ENCODE results near the gene ZNF232. TPM values are rescaled to one million over a fixed set of nuclear protein-coding genes. Genes with fewer than 3 reads are reported as not detected.

Gene ZNF232
- total RNA-seq, 1 experiment from 2014 or later, result 11.3 TPM

DNA sequence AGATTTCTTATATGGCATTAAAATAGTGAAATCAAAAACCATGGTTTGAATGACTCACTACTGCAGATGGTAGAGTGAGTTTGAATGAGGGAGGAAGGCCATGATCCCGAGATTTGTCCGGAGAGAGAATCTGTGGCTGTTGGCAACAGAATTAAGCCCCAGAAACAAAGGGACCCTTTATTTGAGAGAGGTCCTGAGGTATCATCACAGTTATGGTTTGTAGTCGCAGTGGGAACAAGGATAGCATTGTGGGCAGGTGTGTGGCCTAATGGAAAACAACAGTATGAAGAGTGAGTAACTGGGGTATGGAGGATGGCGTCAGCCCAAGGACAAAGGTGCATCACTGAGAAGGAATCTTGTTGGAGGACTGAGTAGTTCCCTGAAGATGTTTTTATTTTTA, 42.0 kb downstream of the ZNF232 start:
- Histone ChIP-seq H3K4me3 (ENCODE audit: low read length) (no peak overlapping the region), H3K9me3 (ENCODE audit: low read length) (no peaks in the 10 kb centered on the region), H3K27me3 (ENCODE audit: low read length) (no peaks in the 10 kb centered on the region), H3K9ac (ENCODE audit: low read length) (no peak overlapping the region), H3K27ac (ENCODE audit: low read length) (no peak overlapping the region), H3K79me2 (ENCODE audit: low read length) (no peaks in the 10 kb centered on the region), H2AFZ (ENCODE audit: low read length) (no peak overlapping the region), H3K36me3 (ENCODE audit: insufficient read depth, low read length) (no peaks in the 10 kb centered on the region), H4K20me1 (ENCODE audit: insufficient read depth, low read depth, low read length) (no peaks in the 10 kb centered on the region), H3K9me2 (replicated peaks; ENCODE audit: insufficient read depth, low read length) (no peaks in the 10 kb centered on the region), H3K4me2 (ENCODE audit: low read depth, low read length, poor library complexity, severe bottlenecking) (no peak overlapping the region), H3K4me1 (ENCODE audit: low read length) (no peaks in the 10 kb centered on the region)
- DNase-seq, result no peak

DNA sequence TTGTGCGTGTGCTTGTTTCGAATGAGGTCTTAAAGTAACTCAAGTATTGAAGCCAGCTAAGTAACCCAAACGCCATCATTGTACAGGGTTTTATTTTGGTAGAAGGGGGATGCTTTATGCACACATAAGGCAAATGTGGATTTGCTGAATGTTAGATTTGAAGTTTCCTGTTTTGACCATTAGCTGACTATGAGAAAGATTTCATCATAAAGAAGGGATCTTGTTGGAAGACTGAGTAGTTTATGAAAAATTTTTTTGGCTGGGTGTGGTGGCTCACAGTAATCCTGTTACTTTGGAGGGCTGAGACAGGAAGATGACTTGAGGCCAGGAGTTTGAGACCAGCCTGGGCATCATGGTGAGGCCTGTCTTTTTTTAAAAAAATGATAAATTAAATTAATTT, 43.4 kb downstream of the ZNF232 start:
- Histone ChIP-seq H3K27me3 (ENCODE audit: low read length) (no peaks in the 10 kb centered on the region), H3K9ac (ENCODE audit: low read length) (no peak overlapping the region), H3K4me3 (ENCODE audit: low read length) (no peak overlapping the region), H3K9me3 (ENCODE audit: low read length) (no peaks in the 10 kb centered on the region), H3K36me3 (ENCODE audit: insufficient read depth, low read length) (no peaks in the 10 kb centered on the region), H3K9me2 (replicated peaks; ENCODE audit: insufficient read depth, low read length) (no peaks in the 10 kb centered on the region), H3K4me1 (ENCODE audit: low read length) (no peaks in the 10 kb centered on the region), H4K20me1 (ENCODE audit: insufficient read depth, low read depth, low read length) (no peaks in the 10 kb centered on the region), H3K4me2 (ENCODE audit: low read depth, low read length, poor library complexity, severe bottlenecking) (no peak overlapping the region), H2AFZ (ENCODE audit: low read length) (no peak overlapping the region), H3K79me2 (ENCODE audit: low read length) (no peaks in the 10 kb centered on the region), H3K27ac (ENCODE audit: low read length) (no peak overlapping the region)
- no peak for DNase-seq

DNA sequence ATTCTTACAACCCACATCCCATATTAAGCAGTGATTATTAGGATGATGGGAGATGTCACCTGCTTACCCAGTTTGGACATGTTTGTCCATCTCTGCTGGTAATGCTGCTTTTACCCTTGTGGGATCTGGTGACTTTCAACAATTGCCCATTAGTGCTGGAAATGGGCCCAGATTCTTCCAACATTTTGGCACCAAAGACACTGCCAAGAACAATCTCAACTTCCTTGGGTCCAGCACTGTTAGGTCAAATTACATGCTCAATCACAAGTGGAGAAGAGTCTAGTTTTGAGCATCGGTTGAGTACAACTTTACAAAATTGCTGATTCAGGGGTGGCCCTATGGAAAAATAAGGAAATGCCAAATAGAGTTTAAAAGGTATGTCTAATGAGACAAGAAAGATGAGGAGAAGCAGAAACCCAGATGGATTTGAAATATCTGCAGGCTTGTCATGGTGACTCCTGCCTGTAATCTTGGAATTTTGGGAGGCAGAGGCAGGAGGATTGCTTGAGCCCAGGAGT, 46.4 kb downstream of the ZNF232 start:
- Histone ChIP-seq H3K36me3 (ENCODE audit: insufficient read depth, low read length) (no peaks in the 10 kb centered on the region), H4K20me1 (ENCODE audit: insufficient read depth, low read depth, low read length) (no peaks in the 10 kb centered on the region), H3K4me1 (ENCODE audit: low read length) (no peaks in the 10 kb centered on the region)

More for the DNA sequence above, 46.4 kb downstream of the ZNF232 start:
- H3K9me3 ChIP-seq (ENCODE audit: low read length), result no peaks in the 10 kb centered on the region
- no peaks in the 10 kb centered on the region for H3K79me2 ChIP-seq (ENCODE audit: low read length)
- no peak overlapping the region for H3K27ac ChIP-seq (ENCODE audit: low read length)
- H3K9ac ChIP-seq (ENCODE audit: low read length), result no peak overlapping the region
- no peaks in the 10 kb centered on the region for H3K27me3 ChIP-seq (ENCODE audit: low read length)
- H3K9me2 ChIP-seq (replicated peaks; ENCODE audit: insufficient read depth, low read length), result no peaks in the 10 kb centered on the region
- no peak overlapping the region for H3K4me3 ChIP-seq (ENCODE audit: low read length)
- H3K4me2 ChIP-seq (ENCODE audit: low read depth, low read length, poor library complexity, severe bottlenecking), result no peak overlapping the region
- no peak overlapping the region for H2AFZ ChIP-seq (ENCODE audit: low read length)
- DNase-seq, result no peak

Small RNAs within 50 kb of the gene (small RNA-seq; reads per million reads assigned to genes)
- not detected for gene AC012146.4

Other genes with a start within 250 kb of the ZNF232 start
- 0.26 and 0.43 TPM in 2 replicates for gene C17orf107, start 212.3 kb downstream of the ZNF232 start, total RNA-seq (2014; rRNA removed; shearing (Covaris generic); ENCODE audit: low replicate concordance)
- gene CHRNE, start 208.8 kb downstream of the ZNF232 start, total RNA-seq (2014; rRNA removed; shearing (Covaris generic); ENCODE audit: low replicate concordance), result 0.11 and 0.22 TPM in 2 replicates
- not detected in 2 replicates for gene GP1BA, start 179.6 kb downstream of the ZNF232 start, total RNA-seq (2014; rRNA removed; shearing (Covaris generic); ENCODE audit: low replicate concordance)
- 79.0 and 79.1 TPM in 2 replicates for gene SLC25A11, start 171.8 kb downstream of the ZNF232 start, total RNA-seq (2014; rRNA removed; shearing (Covaris generic); ENCODE audit: low replicate concordance)
- 49.9 and 50.5 TPM in 2 replicates for gene RNF167, start 171.6 kb downstream of the ZNF232 start, total RNA-seq (2014; rRNA removed; shearing (Covaris generic); ENCODE audit: low replicate concordance)
- 748 and 1,567 TPM in 2 replicates for gene PFN1, start 163.3 kb downstream of the ZNF232 start, total RNA-seq (2014; rRNA removed; shearing (Covaris generic); ENCODE audit: low replicate concordance)
- 31.1 and 31.6 TPM in 2 replicates for gene ENO3, start 160.8 kb downstream of the ZNF232 start, total RNA-seq (2014; rRNA removed; shearing (Covaris generic); ENCODE audit: low replicate concordance)
- gene SPAG7, start 144.1 kb downstream of the ZNF232 start, total RNA-seq (2014; rRNA removed; shearing (Covaris generic); ENCODE audit: low replicate concordance), result 24.6 and 40.7 TPM in 2 replicates
- 9.5 and 15.6 TPM in 2 replicates for gene CAMTA2, start 124.2 kb downstream of the ZNF232 start, total RNA-seq (2014; rRNA removed; shearing (Covaris generic); ENCODE audit: low replicate concordance)
- gene INCA1, start 114.4 kb downstream of the ZNF232 start, total RNA-seq (2014; rRNA removed; shearing (Covaris generic); ENCODE audit: low replicate concordance), result not detected in 2 replicates
- gene KIF1C, start 113.9 kb downstream of the ZNF232 start, total RNA-seq (2014; rRNA removed; shearing (Covaris generic); ENCODE audit: low replicate concordance), result 10.2 and 19.0 TPM in 2 replicates
- not detected in 2 replicates for gene SLC52A1, start 76.5 kb downstream of the ZNF232 start, total RNA-seq (2014; rRNA removed; shearing (Covaris generic); ENCODE audit: low replicate concordance)
- gene ZFP3, start 33.4 kb downstream of the ZNF232 start, total RNA-seq (2014; rRNA removed; shearing (Covaris generic); ENCODE audit: low replicate concordance), result 0.63 and 0.72 TPM in 2 replicates
- gene USP6, start 4.2 kb upstream of the ZNF232 start, total RNA-seq (2014; rRNA removed; shearing (Covaris generic); ENCODE audit: low replicate concordance), result not detected in 2 replicates
- 14.5 and 23.0 TPM in 2 replicates for gene ZNF594, start 80.0 kb upstream of the ZNF232 start, total RNA-seq (2014; rRNA removed; shearing (Covaris generic); ENCODE audit: low replicate concordance)
- gene SCIMP, start 123.0 kb upstream of the ZNF232 start, total RNA-seq (2014; rRNA removed; shearing (Covaris generic); ENCODE audit: low replicate concordance), result 0.67 TPM in 1 of 2 replicates, not detected in the other
- gene RABEP1, start 170.4 kb upstream of the ZNF232 start, total RNA-seq (2014; rRNA removed; shearing (Covaris generic); ENCODE audit: low replicate concordance), result 16.2 and 20.3 TPM in 2 replicates